HS-27A (cell line): Measurements from ENCODE around the gene PIGK.

ENCODE experiments used
- DNase-seq: peaks from one replicate; pipeline ENCODE4 v3.0.0-alpha.2; 2012; ENCODE audit warnings: low read depth, missing footprints

PIGK gene

GRCh38 chr1:77096496-77097255 is 122.6 kb downstream of the PIGK start:
- no peak for DNase-seq

- DNase-seq: no peak
Observed at GRCh38 chr1:77095236-77095635, 124.0 kb downstream of the PIGK start.

GRCh38 chr1:77089756-77090155 is 129.5 kb downstream of the PIGK start:
- DNase-seq: no peak

- DNase-seq: no peak
Observed at GRCh38 chr1:77085109-77085508, 134.1 kb downstream of the PIGK start.

- DNase-seq: no peak
Observed at GRCh38 chr1:77084457-77084856, 134.8 kb downstream of the PIGK start.

GRCh38 chr1:77081834-77082233 is 137.4 kb downstream of the PIGK start:
- no peak for DNase-seq

- no peak for DNase-seq
Observed at GRCh38 chr1:77076759-77077158, 142.5 kb downstream of the PIGK start.

GRCh38 chr1:77068013-77068412 is 151.2 kb downstream of the PIGK start:
- DNase-seq: no peak

GRCh38 chr1:77065693-77066342 is 153.4 kb downstream of the PIGK start:
- no peak for DNase-seq

GRCh38 chr1:77064246-77064645 is 155.0 kb downstream of the PIGK start:
- DNase-seq: no peak

GRCh38 chr1:77063118-77063517 is 156.1 kb downstream of the PIGK start:
- DNase-seq: no peak

GRCh38 chr1:77061162-77061561 is 158.1 kb downstream of the PIGK start:
- no peak for DNase-seq

- no peak for DNase-seq
Observed at GRCh38 chr1:77060000-77060399, 159.2 kb downstream of the PIGK start.

- DNase-seq: no peak
Observed at GRCh38 chr1:77057994-77058585, 161.1 kb downstream of the PIGK start.

GRCh38 chr1:77056525-77056924 is 162.7 kb downstream of the PIGK start:
- peak; percentile 20 for DNase-seq

GRCh38 chr1:77051425-77051824 is 167.8 kb downstream of the PIGK start:
- DNase-seq: no peak

GRCh38 chr1:77048615-77049005 is 170.6 kb downstream of the PIGK start:
- no peak for DNase-seq

- no peak for DNase-seq
Observed at GRCh38 chr1:77047978-77048614, 171.1 kb downstream of the PIGK start.

- DNase-seq: no peak
Observed at GRCh38 chr1:77047575-77047974, 171.7 kb downstream of the PIGK start.

GRCh38 chr1:77044133-77044849 is 174.9 kb downstream of the PIGK start:
- DNase-seq: no peak

GRCh38 chr1:77040826-77041225 is 178.4 kb downstream of the PIGK start:
- DNase-seq: no peak

GRCh38 chr1:77039739-77040138 is 179.5 kb downstream of the PIGK start:
- DNase-seq: peak; percentile 87
